GM18873 (cell line): ENCODE results near the gene ALDH4A1.

Experiments
- ATAC-seq: cut with Tn5 transposase; IDR thresholded peaks from one replicate; pipeline ENCODE4 v1.9.1; 2021; ENCODE audit warnings: mild to moderate bottlenecking, moderate library complexity, moderate number of reproducible peaks; ENCODE audit not compliant: unreplicated experiment, low FRiP score

ALDH4A1 gene

GRCh38 chr1:18923756-18924211, 21.4 kb upstream of the ALDH4A1 start:
- no peak for ATAC-seq

GRCh38 chr1:18922848-18923755, 20.7 kb upstream of the ALDH4A1 start:
- no peak for ATAC-seq

DNA sequence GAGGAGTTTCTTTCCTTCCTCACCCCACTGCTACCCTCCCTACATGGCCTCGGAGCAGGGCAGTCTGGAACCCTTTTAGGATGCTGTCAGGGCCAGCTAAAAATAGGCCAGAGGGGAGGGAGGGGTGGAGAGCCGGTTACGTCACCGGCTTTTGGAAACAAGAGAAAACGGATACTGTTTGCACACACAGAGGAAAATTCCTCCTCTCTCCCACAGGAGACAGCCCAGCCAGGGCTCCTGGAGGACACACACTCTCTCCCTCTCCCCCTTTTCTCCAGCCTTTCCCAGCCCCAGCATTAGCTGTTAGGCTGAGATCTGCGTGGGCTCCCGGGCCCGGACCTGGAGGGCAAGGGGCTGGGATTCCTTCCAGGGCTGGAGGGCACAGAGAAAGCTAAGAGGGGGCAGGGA, 20.0 kb upstream of the ALDH4A1 start:
- no peak for ATAC-seq

DNA sequence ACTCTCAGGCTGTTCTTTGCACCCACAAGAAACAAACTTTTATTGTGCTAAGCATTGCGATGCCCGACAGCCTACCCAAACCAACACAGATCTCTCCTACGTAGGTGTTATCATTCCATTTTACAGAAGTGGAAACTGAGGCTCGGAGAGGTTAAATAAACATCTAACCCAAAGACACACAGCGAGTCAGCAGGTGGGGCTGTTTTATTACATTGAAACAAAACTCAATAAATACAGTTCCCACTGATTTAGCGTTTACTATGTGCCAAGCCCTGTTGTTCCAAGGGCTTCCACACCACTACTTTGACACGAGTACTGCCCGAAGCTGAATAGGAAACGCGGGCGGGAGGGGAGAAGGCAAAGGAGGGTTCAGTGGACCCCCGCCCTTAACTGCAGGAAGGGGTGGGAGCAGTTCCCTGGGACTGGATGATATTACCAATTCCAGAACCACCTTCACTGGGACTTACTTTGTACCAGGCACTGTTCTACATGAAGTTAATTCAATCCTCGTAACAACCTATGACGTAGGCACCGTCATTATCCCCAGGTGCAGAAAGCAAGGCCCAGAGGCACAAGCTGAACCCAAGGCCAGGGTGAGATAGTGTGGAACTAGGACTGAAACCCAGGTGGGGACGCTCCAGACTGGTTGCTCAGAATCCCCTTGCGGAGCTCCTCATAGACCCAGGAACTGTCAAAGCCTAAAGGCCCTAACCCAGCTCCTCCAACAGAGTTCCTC, 19.3 kb upstream of the ALDH4A1 start:
- ATAC-seq = no peak

GRCh38 chr1:18920931-18921330, 18.6 kb upstream of the ALDH4A1 start:
- ATAC-seq = no peak

GRCh38 chr1:18919956-18920355, 17.6 kb upstream of the ALDH4A1 start:
- no peak for ATAC-seq

DNA sequence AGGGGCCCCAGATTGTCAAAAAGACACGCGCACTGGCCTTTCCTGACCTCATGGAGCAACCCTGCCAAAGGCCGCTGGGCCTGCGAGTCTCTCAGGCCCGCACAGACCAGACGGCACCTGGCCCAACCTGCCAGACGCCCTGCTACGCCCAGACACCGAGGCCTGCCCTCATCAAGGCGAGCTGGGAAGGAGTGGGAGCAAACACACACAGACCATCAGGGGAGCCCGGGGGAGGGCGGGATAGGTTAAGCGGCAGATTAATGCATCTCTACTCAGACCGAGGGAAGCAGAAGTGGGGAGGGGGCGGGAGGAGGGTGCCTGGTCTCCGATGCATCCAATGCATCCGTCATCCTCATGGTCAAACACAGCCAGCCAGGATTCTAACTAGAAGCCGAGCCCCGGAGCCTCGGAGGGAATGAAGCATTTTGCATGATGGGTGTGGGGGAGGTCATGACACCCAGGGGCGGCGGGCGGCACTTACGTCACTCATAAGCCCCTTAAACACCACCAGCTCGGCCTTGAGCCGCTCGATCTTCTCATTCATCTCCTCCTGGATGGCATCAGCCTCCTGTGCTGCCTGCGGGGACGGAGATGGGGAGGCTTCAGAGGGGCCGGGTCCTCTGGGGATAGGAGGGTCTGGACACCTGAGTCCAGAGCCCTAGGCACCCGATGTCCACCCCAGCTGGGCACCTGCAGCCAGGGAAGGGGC, 17.0 kb upstream of the ALDH4A1 start:
- ATAC-seq = no peak

DNA sequence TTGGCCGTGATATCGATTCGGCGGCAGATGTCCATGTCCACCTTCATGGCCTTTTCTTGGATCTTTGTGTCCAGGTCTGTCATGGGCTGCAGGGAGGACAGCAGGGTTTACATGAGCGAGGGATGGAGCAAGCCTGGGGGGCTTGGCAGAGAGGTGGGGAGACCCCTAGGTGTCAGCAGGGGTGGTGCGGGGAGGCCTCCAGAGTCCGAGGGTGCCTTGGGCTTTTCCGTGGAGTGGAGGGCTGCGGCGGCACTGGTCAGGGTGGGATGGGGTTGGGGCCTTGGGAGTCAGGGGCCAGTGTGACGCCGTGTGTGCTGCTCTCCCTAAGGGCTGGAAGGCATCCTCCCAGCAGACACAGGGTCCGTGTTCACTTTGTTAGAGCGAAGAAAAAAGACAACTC, 16.1 kb upstream of the ALDH4A1 start:
- no peak for ATAC-seq

GRCh38 chr1:18917071-18917799, 14.9 kb upstream of the ALDH4A1 start:
- ATAC-seq = no peak

GRCh38 chr1:18915341-18915740, 13.0 kb upstream of the ALDH4A1 start:
- ATAC-seq = no peak

DNA sequence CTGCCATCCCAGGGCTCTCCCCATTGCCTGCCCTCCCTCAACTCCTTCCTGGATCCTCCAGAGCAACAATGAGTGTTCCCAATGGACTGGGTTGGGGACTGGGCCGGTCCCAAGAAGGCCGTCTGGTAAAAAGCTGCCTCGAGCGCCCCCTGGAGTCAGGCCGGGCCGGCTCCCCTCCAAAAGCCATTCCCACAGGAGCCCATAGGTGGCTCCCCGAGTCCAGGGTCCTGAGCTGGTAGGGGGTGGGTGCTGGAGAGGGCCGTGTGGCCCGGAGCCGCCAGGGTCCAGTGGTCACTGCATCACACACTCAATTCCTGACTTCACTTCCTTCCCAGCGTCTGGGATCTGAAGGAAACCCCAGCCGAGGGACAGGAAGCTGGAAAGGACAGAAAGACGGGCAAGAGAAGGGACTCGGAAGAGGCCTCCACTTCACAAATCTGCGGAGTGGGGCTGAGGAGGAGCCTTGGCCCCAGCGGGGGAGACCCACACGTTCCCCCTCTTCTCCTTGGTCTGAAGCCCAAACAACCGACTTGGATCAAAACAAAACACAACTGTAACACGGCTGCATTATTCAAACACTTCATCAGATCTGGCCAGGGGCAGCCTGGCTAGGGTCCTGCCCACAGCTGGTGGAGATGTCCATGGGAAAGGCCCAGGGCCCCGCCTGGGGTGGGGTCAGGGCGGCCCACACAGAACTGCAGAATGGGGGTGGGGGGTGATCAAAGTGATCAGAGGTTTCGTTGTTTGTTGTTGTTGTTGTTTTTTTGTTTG, 10.9 kb upstream of the ALDH4A1 start:
- ATAC-seq = no peak

DNA sequence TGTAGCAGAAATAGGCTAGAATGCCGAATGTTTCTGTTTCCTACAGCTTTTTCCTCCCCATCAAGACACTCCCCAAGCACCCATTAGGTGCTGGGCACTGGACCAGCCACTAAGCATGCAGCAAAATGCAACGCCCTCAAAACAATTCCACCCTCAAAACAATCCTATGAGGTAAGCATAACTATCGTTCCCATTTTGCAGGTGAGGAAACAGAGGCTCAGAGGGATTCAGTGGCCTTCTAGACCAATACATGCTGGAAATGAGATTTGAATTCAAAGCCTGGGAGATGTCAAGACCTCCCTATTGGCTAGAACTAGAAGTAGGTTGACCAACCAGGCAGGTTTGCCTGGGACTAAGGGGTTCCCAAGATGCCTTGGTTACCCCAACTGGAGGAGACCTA, 10.2 kb upstream of the ALDH4A1 start:
- ATAC-seq = no peak

DNA sequence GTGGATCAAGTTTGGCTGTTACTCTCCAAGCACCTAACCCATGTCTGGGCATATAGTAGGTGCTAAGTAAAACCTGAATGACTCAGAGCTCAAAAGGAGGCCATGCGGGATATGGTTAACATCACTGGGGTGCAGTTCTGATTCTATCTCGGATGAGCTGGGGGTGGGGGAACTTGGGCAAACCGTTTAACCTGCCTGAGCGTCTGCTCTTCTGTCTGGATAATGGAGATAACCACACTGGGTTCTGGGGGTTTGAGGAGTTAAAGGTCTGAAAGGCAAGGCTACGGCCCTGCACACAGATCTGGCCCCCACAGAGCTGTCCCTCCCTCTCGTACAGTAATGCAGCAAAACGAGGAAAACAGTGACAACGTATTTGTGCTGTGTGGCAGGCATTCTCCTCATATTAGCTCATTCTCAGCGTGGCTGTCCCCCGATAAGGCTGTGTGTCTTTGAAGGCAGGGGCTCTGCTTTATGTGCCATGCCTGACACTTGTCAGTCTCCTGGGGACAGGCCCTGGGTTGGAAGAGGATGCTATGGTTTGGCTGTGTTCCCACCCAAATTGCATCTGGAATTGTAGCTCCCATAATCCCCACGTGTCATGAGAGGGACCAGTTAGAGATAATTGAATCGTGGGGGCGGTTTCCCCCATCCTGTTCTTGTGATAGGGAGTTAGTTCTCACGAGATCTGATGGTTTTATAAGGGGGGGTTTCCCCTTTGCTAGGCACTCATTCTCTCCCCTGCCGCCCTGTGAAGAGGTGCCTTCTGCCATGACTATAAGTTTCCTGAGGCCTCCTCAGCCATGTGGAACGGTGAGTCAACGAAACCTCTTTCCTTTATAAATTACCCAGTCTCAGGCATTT, 6.8 kb upstream of the ALDH4A1 start:
- no peak for ATAC-seq

DNA sequence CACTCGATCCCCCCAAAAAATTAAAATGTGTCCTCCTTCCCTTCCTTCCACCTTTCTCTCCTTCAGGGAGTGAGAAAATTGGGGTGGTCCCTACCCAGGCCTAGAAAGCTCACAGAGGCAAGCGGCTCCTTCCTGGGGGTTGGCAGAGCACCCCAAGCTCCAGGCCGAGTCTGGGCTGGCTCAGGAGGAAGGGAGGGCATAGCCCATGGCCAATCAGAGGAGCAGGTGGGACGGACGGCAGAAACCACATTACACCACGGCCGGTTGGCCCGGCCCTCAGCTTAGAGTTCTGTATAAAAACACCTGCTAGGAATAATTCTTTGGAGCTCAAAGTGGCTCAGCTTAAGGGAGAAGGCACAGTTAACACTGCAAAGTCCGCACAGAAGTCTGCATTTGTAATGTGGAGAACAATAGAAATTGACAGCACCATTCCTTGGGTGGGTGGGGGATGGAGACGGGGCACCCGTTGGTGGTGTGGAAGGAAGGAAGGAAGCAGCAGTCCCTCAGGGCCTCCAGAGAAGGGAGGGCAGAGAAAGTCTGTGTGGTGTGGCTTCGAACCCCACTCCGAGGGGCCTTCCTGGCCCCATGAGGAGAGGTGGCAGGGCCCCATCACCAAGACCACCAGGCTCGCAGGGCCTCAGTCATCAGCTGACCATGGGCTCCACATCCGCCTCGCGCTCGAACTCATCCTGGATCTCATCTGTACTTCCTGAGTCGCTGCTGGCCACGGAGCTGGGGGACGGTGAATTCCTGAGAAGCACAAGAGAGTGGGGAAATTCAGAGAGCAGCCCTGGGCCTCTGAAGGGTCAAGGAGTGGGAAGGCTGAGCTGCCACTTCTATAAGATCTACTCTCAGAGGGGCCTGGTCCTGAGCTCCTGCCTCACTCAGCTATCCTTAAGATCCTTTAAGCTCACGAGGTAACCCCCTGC, 5.8 kb upstream of the ALDH4A1 start:
- ATAC-seq = no peak

DNA sequence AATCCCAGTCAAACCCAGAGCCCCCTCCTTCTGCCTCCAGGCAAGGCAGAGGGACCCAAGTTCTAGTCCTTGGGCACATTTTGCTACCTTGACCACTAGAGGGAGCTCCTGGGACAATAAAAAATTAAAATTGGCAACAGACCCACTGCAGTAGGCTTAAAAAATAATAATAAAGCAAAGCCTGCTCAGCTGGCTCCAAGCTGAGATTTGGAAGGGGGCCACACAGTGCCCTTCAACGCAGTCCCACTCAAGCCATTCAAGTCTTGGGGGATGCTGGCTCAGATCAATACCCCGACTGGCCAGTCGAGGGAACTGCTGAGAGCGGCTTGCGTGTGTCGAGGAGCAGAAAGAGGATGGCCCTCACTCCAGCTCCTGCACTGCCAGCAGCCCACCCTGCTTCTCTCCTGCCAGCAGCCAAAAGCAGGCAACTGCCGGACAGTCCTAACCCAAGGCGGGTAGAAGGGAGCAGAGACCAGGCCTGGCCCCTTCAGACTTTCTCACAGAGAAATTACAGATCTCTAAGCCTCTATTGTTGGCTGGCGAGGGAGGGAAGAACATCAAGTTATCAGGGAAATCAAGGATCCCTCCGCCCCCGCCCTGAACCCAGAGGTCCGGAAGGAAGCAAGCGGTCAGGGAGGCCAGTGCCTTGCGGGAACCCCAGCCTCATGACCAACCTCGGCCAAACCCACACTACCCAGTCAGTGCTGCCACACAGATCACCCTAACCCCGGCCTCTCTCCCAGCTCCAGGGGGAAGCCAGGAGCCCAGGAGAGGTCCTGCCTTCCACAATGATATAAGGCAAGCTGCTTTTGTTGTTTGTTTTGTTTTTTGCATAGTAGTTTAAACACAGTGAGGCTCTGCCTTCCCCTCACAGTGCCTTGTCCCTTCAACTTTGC, 4.9 kb upstream of the ALDH4A1 start:
- no peak for ATAC-seq

DNA sequence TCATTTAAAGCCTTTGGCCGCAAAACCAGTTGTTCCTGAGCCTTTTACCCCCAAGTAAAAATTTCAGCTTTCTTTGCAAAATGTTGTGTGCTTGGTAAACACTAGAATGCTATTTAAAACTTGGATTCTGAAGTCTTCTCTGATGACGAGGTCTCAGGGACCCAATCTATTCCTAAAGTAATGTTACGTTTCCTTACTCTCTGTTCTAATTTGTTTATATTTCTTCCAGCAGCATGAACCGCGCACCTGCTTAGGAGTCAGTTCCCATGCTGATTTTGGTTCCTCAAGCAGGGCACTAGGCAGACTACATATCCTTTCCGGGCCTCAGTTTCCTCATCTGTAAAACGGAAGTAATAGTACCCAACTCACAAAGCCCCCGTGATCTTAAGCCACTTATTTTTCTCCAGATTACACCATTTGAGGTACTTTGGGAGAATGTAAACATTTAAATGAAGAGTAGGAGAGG, 969 bp upstream of the ALDH4A1 start:
- no peak for ATAC-seq
